HepG2 (cell line): ENCODE measurements around the gene BABAM1. TPM values are rescaled to one million over a fixed set of nuclear protein-coding genes. Genes with fewer than 3 reads are reported as not detected.

Experiments used
- ATAC-seq: fragments of 200-7000 bp; cut with Tn5 transposase; 3 replicates; pipeline ENCODE4 v1.9.1; 2020; ENCODE audit warnings: mild to moderate bottlenecking, moderate library complexity
- BruUV-seq: library from RNA; stranded (reverse); fragments of 400-500 nt; replicated peaks from 2 replicates; lab custom pipeline; 2021; lab: Mats Ljungman, UMichigan
- CTCF ChIA-PET: fragments of 300-600 bp; formaldehyde crosslinking; extraction: SDS; loops from one replicate; lab custom pipeline; 2021; ENCODE audit warnings: low total read pairs, inconsistent platforms, low intra/inter-chr PET ratio; lab: Yijun Ruan, JAX
- POLR2A ChIA-PET: fragments of 350-600 bp; sonication (Branson Sonifier 250); formaldehyde crosslinking; loops from one replicate; lab custom pipeline; 2020; ENCODE audit warnings: antibody characterized with exemption, inconsistent platforms; lab: Yijun Ruan, JAX
- DNase-seq: peaks from one replicate; pipeline ENCODE4 v3.0.0-alpha.2; 2015; ENCODE audit warnings: low spot score
- FAIRE-seq: peaks from 3 replicates; lab custom pipeline; 2011; peaks lifted over from hg19 to GRCh38; lab: Jason Lieb, UNC
- H2AFZ ChIP-seq: one replicate; pipeline ENCODE4 v1.6.1; 2011; ENCODE audit warnings: low read length, inconsistent platforms
- H3K27ac ChIP-seq: fragments of 300-600 bp; 3 replicates; pipeline ENCODE4 v1.8.0; 2011; ENCODE audit warnings: mixed run types, mild to moderate bottlenecking, mixed read lengths, low read length, inconsistent platforms; ENCODE audit not compliant: insufficient read depth; ENCODE audit errors: extremely low read length
- H3K27me3 ChIP-seq, 2 experiments: fragments of 200-600 bp in 1 of 2; 2 replicates in 1 of 2; 3 replicates in 1 of 2; pipeline versions ENCODE4 v1.6.0 to v1.8.0; 2011; ENCODE audit warnings: low read length in 2 of 2, mild to moderate bottlenecking in 2 of 2, moderate library complexity in 2 of 2, inconsistent platforms in 1 of 2; ENCODE audit not compliant: insufficient read depth in 2 of 2, control insufficient read depth in 1 of 2
- H3K36me3 ChIP-seq, 2 experiments: fragments of 200-600 bp in 1 of 2; replicated peaks in 1 of 2; 2 replicates in 1 of 2; 3 replicates in 1 of 2; pipeline versions ENCODE4 v1.5.1 to v1.8.0; 2011; ENCODE audit warnings: low read length in 2 of 2, inconsistent platforms in 1 of 2; ENCODE audit not compliant: insufficient read depth in 2 of 2, control insufficient read depth in 1 of 2
- H3K4me1 ChIP-seq: 2 replicates; pipeline ENCODE4 v1.5.1; 2012; ENCODE audit warnings: low read length, inconsistent platforms; ENCODE audit not compliant: insufficient read depth
- H3K4me2 ChIP-seq: 2 replicates; pipeline ENCODE4 v1.6.0; 2011; ENCODE audit warnings: low read depth, low read length, inconsistent platforms
- H3K4me3 ChIP-seq, 3 experiments: fragments of 200-600 bp in 1 of 3; sonication (generic), shearing (Covaris generic) in 1 of 3; replicated peaks in 1 of 3; 2 replicates each; pipeline ENCODE4 v1.5.1; 2011 to 2016; ENCODE audit warnings: low read length in 3 of 3, inconsistent platforms in 2 of 3, low read depth in 2 of 3, mild to moderate bottlenecking in 2 of 3, control low read depth in 1 of 3, mixed read lengths in 1 of 3; ENCODE audit not compliant: insufficient read depth in 1 of 3
- H3K79me2 ChIP-seq: one replicate; pipeline ENCODE4 v1.6.1; 2011; ENCODE audit warnings: low read length, inconsistent platforms; ENCODE audit not compliant: insufficient read depth
- H3K9ac ChIP-seq: 2 replicates; pipeline ENCODE4 v1.6.0; 2011; ENCODE audit warnings: mild to moderate bottlenecking, low read depth, low read length, inconsistent platforms; ENCODE audit not compliant: insufficient read depth
- H3K9me3 ChIP-seq: 2 replicates; pipeline ENCODE4 v1.5.1; 2012; ENCODE audit warnings: mild to moderate bottlenecking, low read length
- H4K20me1 ChIP-seq: 2 replicates; pipeline ENCODE4 v1.6.0; 2011; ENCODE audit warnings: inconsistent platforms, mild to moderate bottlenecking, low read length, moderate library complexity; ENCODE audit not compliant: insufficient read depth
- AGO2 ChIP-seq: fragments of 200-400 bp; formaldehyde crosslinking; optimal IDR thresholded peaks from 2 replicates; pipeline ENCODE3; 2017; ENCODE audit warnings: mild to moderate bottlenecking, low read depth, low read length, moderate library complexity
- E2F2 ChIP-seq: sonication (generic); formaldehyde crosslinking; IDR thresholded peaks from 2 replicates; pipeline ENCODE4 v1.4.0; 2020; ENCODE audit warnings: missing genetic modification reagents, borderline replicate concordance
- HOXA3 ChIP-seq: sonication (generic); formaldehyde crosslinking; IDR thresholded peaks from 2 replicates; pipeline ENCODE4 v1.5.0; 2020; ENCODE audit warnings: missing genetic modification reagents
- RBFOX2 ChIP-seq: fragments of 200-400 bp; formaldehyde crosslinking; IDR thresholded peaks from 2 replicates; pipeline ENCODE4 v1.6.1; 2017; ENCODE audit warnings: low read depth, mild to moderate bottlenecking, low read length
- RBM22 ChIP-seq: fragments of 200-400 bp; formaldehyde crosslinking; optimal IDR thresholded peaks from 2 replicates; pipeline ENCODE3; 2017; ENCODE audit warnings: mild to moderate bottlenecking, low read length, moderate library complexity
- TRIM24 ChIP-seq: sonication (generic); formaldehyde crosslinking; IDR thresholded peaks from 2 replicates; pipeline ENCODE4 v1.8.0; 2022; ENCODE audit warnings: mild to moderate bottlenecking, missing genetic modification reagents
- WGBS: methylation state at CpG from one replicate; pipeline ENCODE4 v1.1.6; 2017; ENCODE audit warnings: low lambda C conversion rate; 5-methylcytosine and 5-hydroxymethylcytosine counted together
- in situ Hi-C: cut with HindIII; loops from 2 replicates; pipeline ENCODE4 v1.10.0; 2017; ENCODE audit warnings: low pct_unique_long_range_greater_than_20kb; ENCODE audit not compliant: extremely low pct_ligation_motif_present
- intact Hi-C: fragments of 100-400 bp; cut with micrococcal nuclease; formaldehyde crosslinking; loops from one replicate; pipeline ENCODE4 v1.10.0; 2022; ENCODE audit not compliant: unreplicated experiment
- polyA plus RNA-seq, 8 experiments: library from polyadenylated mRNA; depleted of rRNA in 3 of 8; stranded (reverse) in 7 of 8; unstranded in 1 of 8; fragments of >200 nt; fragmentation: Illumina TruSeq in 4 of 8; extraction: Trizol in 4 of 8; gene quantifications; 2 replicates each; pipeline versions ENCODE4 v1.2.1 to v1.2.3, GENCODE V29; 2011 to 2016; ENCODE audit warnings: low read depth in 4 of 8, missing spikeins in 1 of 8, mixed read lengths in 1 of 8; ENCODE audit not compliant: insufficient read depth in 1 of 8
- total RNA-seq, 5 experiments: library from RNA; depleted of rRNA; stranded (reverse); fragments of >200 nt; fragmentation: Illumina TruSeq; extraction: Trizol; gene quantifications; 2 replicates each; pipeline ENCODE4 v1.2.3, GENCODE V29; 2016; ENCODE audit warnings: low read depth in 1 of 5
- TF ChIP-seq, protein P1 (sequence below): sonication (generic); formaldehyde crosslinking; IDR thresholded peaks from 2 replicates; pipeline ENCODE4 v1.4.0; 2020; ENCODE audit warnings: missing genetic modification reagents, borderline replicate concordance
- TF ChIP-seq, protein P2 (sequence below): sonication (generic); formaldehyde crosslinking; IDR thresholded peaks from 2 replicates; pipeline ENCODE4 v1.8.1; 2022; ENCODE audit warnings: low read depth, mild to moderate bottlenecking, missing genetic modification reagents

The BABAM1 gene
- total and polyA plus RNA-seq, 2 of the 13 experiments (the other 11 are each of a cell fraction or from before 2014, with no cell fraction given): 70.0 to 82.0 TPM

- in situ Hi-C loops (no loop called here), intact Hi-C loops (no loop called here)
- H3K4me2 ChIP-seq: no peak overlapping the region
- CTCF ChIA-PET: no interaction called here
- FAIRE-seq: no peak
- no peaks in the 10 kb centered on the region for H3K9me3 ChIP-seq
- no peak overlapping the region for H3K27ac ChIP-seq
- POLR2A ChIA-PET: interaction anchor here (0.8 to 3.4 kb wide), 5 partner anchors 9 to 20 kb away, joined by 3 to 12 read pairs (median 10); partner anchors contain the start of genes OCEL1 and USE1
- peaks cover 8% of the 10 kb centered on the region; the same call in 1 of the 2 replicates for H4K20me1 ChIP-seq
- H3K9ac ChIP-seq: no peak overlapping the region
- no peak for DNase-seq
- BruUV-seq: no TSS peak
- 83% methylated on average over 8 of the region's 11 CpGs for WGBS
- H3K4me3 ChIP-seq: no peak overlapping the region
- peaks cover 33% of the 10 kb centered on the region for H3K4me1 ChIP-seq
- TF ChIP-seq RBM22: peak; percentile 33
- TF ChIP-seq, protein P1, sequence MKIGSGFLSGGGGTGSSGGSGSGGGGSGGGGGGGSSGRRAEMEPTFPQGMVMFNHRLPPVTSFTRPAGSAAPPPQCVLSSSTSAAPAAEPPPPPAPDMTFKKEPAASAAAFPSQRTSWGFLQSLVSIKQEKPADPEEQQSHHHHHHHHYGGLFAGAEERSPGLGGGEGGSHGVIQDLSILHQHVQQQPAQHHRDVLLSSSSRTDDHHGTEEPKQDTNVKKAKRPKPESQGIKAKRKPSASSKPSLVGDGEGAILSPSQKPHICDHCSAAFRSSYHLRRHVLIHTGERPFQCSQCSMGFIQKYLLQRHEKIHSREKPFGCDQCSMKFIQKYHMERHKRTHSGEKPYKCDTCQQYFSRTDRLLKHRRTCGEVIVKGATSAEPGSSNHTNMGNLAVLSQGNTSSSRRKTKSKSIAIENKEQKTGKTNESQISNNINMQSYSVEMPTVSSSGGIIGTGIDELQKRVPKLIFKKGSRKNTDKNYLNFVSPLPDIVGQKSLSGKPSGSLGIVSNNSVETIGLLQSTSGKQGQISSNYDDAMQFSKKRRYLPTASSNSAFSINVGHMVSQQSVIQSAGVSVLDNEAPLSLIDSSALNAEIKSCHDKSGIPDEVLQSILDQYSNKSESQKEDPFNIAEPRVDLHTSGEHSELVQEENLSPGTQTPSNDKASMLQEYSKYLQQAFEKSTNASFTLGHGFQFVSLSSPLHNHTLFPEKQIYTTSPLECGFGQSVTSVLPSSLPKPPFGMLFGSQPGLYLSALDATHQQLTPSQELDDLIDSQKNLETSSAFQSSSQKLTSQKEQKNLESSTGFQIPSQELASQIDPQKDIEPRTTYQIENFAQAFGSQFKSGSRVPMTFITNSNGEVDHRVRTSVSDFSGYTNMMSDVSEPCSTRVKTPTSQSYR (CRISPR knock-in tag): no peak
- H2AFZ ChIP-seq: no peak overlapping the region
- H3K27me3 ChIP-seq: no peaks in the 10 kb centered on the region
- ATAC-seq: peak; percentile 29; the same call in 2 of the 3 replicates
- peaks cover 17% of the 10 kb centered on the region for H3K79me2 ChIP-seq
- H3K36me3 ChIP-seq: peaks cover 19 to 49% of the 10 kb centered on the region in 2 experiments
Observed at GRCh38 chr19:17234911-17235299, 32.3 kb upstream of the BABAM1 start.

DNA sequence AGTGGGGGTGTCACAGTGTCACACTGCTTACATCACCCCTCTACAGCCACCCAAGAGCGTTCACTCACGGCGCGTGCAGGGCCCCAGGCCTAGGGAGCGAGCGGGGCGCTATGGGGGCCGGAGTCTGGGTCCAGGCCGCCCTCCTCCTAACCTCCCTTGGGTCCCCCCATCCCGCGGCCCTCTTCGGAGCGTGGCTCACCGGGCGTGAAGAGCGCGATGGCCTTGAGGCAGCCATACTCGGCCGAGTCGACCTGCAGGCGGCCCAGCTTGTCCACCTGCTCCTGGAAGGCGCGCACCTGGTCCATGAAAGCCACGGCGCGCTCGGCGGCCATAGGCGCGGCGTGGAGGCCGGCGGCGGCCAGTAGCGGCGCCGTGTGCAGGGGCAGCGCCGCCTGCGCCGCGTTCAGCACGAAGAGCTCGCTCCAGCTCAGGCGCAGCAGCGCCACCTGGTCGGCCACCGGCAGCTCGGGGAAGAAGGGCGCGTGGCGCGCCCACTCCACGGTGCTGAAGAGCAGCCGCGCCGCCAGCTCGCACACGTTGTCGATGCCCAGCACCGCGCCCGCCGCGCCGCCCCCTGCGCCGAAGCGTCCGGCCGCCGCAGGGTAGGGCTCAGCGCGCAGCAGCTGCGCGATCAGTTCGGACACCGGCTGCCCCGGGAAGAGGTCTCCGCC, 31.8 kb upstream of the BABAM1 start:
- peaks cover 11% of the 10 kb centered on the region; the same call in 1 of the 2 replicates for H4K20me1 ChIP-seq
- peaks cover 38% of the 10 kb centered on the region for H3K4me1 ChIP-seq
- no peaks in the 10 kb centered on the region for H3K9me3 ChIP-seq
- H3K79me2 ChIP-seq: peaks cover 17% of the 10 kb centered on the region
- ChIA-PET POLR2A (interaction anchor here (1.7 to 3.4 kb wide), 3 partner anchors 8 to 20 kb away, joined by 10 to 12 read pairs (median 11); partner anchors contain the start of genes OCEL1 and USE1), CTCF (no interaction called here)
- H3K36me3 ChIP-seq: peaks cover 19 to 46% of the 10 kb centered on the region in 2 experiments
- no peak overlapping the region for H3K4me2 ChIP-seq
- WGBS: over 99% methylated on average over 36 of the region's 80 CpGs
- DNase-seq (no peak), ATAC-seq (peak; percentile 4; the same call in 1 of the 3 replicates), FAIRE-seq (no peak)
- TF ChIP-seq, protein P2, sequence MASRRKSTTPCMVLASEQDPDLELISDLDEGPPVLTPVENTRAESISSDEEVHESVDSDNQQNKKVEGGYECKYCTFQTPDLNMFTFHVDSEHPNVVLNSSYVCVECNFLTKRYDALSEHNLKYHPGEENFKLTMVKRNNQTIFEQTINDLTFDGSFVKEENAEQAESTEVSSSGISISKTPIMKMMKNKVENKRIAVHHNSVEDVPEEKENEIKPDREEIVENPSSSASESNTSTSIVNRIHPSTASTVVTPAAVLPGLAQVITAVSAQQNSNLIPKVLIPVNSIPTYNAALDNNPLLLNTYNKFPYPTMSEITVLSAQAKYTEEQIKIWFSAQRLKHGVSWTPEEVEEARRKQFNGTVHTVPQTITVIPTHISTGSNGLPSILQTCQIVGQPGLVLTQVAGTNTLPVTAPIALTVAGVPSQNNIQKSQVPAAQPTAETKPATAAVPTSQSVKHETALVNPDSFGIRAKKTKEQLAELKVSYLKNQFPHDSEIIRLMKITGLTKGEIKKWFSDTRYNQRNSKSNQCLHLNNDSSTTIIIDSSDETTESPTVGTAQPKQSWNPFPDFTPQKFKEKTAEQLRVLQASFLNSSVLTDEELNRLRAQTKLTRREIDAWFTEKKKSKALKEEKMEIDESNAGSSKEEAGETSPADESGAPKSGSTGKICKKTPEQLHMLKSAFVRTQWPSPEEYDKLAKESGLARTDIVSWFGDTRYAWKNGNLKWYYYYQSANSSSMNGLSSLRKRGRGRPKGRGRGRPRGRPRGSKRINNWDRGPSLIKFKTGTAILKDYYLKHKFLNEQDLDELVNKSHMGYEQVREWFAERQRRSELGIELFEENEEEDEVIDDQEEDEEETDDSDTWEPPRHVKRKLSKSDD (CRISPR knock-in tag): 0 out of 2 replicates have a peak, but pooled peaks have one; percentile 21
- TF ChIP-seq HOXA3 (CRISPR knock-in tag) (0 out of 2 replicates have a peak, but pooled peaks have one; percentile 33), TRIM24 (no peak), RBFOX2 (peak; percentile 69; the same call in 1 of the 2 replicates), E2F2 (CRISPR knock-in tag) (no peak), RBM22 (peak; percentile 2), AGO2 (peak; percentile 83)
- no TSS peak for BruUV-seq
- no peak overlapping the region for H3K9ac ChIP-seq
- H3K27ac ChIP-seq: no peak overlapping the region
- no peaks in the 10 kb centered on the region for H3K27me3 ChIP-seq
- intact Hi-C loops (no loop called here), in situ Hi-C loops (no loop called here)
- no peak overlapping the region for H3K4me3 ChIP-seq
- no peak overlapping the region for H2AFZ ChIP-seq
